Sigmoid colon (tissue), 4 donors: ENCODE results near the gene MSANTD1.

Experiments used
- CTCF ChIP-seq, 4 experiments: fragments of 450-650 bp in 3 of 4; fragments of 200-600 bp in 1 of 4; IDR thresholded peaks; one replicate each; pipeline ENCODE4 v1.5.1; 2016 to 2019; ENCODE audit warnings: antibody characterized with exemption in 4 of 4, mild to moderate bottlenecking in 3 of 4, moderate library complexity in 2 of 4
- POLR2AphosphoS5 ChIP-seq, 4 donors: sonication (generic); formaldehyde crosslinking; IDR thresholded peaks; one replicate each; pipeline ENCODE4 v1.6.1; 2017; ENCODE audit warnings: antibody characterized with exemption in 4 of 4

- TF ChIP-seq POLR2AphosphoS5 (IDR thresholded peaks at IDR 0.05) (no peak), CTCF (IDR thresholded peaks at IDR 0.05) (no peak)
These were observed 20.1 kb upstream of the MSANTD1 start for GRCh38 chr4:3228881-3229280.
